Gastrocnemius medialis (tissue), 4 donors: ENCODE data around the gene GTPBP6.

ENCODE experiments used
- CTCF ChIP-seq, 5 experiments: fragments of 450-650 bp in 3 of 5; fragments of 200-600 bp in 2 of 5; sonication (generic) in 2 of 5; IDR thresholded peaks in 4 of 5; conservative IDR thresholded peaks in 1 of 5; 1 replicate in 4 of 5; 2 replicates in 1 of 5; pipeline ENCODE4 v1.5.1; 2016 to 2019; ENCODE audit warnings: antibody characterized with exemption in 5 of 5, mild to moderate bottlenecking in 3 of 5, moderate library complexity in 3 of 5
- POLR2A ChIP-seq, 2 donors: fragments of 450-650 bp; IDR thresholded peaks; one replicate each; pipeline ENCODE4 v1.6.1; 2017; ENCODE audit warnings: antibody characterized with exemption in 2 of 2, mild to moderate bottlenecking in 2 of 2, moderate library complexity in 2 of 2

GRCh38 chrX:298993-299392 is 19.6 kb downstream of the GTPBP6 start:
- TF ChIP-seq CTCF (IDR thresholded peaks at IDR 0.05 in 4 of 5, conservative IDR thresholded peaks at IDR 0.05 in 1 of 5) (no peak), POLR2A (IDR thresholded peaks at IDR 0.05) (no peak)
